IMR-90 (cell line): ENCODE results near the gene NEXMIF.

Experiments
- BHLHE40 ChIP-seq: fragments of 150-350 bp; IDR thresholded peaks from 2 replicates; pipeline ENCODE4 v1.6.1; 2016; ENCODE audit warnings: mild to moderate bottlenecking, low read depth, low read length
- CEBPB ChIP-seq: IDR thresholded peaks from 2 replicates; pipeline ENCODE4 v1.6.1; 2012; ENCODE audit warnings: low read depth, low read length, improper control_type of control experiment
- CTCF ChIP-seq: conservative IDR thresholded peaks from 2 replicates; pipeline ENCODE4 v1.5.1; 2012; ENCODE audit warnings: mild to moderate bottlenecking, low read depth, low read length, improper control_type of control experiment
- FOS ChIP-seq: fragments of 150-350 bp; IDR thresholded peaks from 2 replicates; pipeline ENCODE4 v1.6.1; 2016; ENCODE audit warnings: low read depth, low read length
- MAFK ChIP-seq: IDR thresholded peaks from 2 replicates; pipeline ENCODE4 v1.6.1; 2012; ENCODE audit warnings: low read depth, low read length, improper control_type of control experiment
- MAZ ChIP-seq: IDR thresholded peaks from 2 replicates; pipeline ENCODE4 v1.6.1; 2012; ENCODE audit warnings: low read depth, mild to moderate bottlenecking, low read length, improper control_type of control experiment, moderate library complexity, borderline replicate concordance
- MXI1 ChIP-seq: IDR thresholded peaks from 2 replicates; pipeline ENCODE4 v1.6.1; 2012; ENCODE audit warnings: low read depth, mild to moderate bottlenecking, low read length, moderate library complexity, borderline replicate concordance
- NFE2L2 ChIP-seq: fragments of 150-350 bp; IDR thresholded peaks from 2 replicates; pipeline ENCODE4 v1.6.1; 2016; ENCODE audit warnings: low read depth, mild to moderate bottlenecking, low read length
- POLR2A ChIP-seq: IDR thresholded peaks from 2 replicates; pipeline ENCODE4 v1.6.1; 2012; ENCODE audit warnings: mild to moderate bottlenecking, low read depth, low read length
- RAD21 ChIP-seq: IDR thresholded peaks from 2 replicates; pipeline ENCODE4 v1.6.1; 2012; ENCODE audit warnings: low read length, improper control_type of control experiment
- RCOR1 ChIP-seq: IDR thresholded peaks from 2 replicates; pipeline ENCODE4 v1.6.1; 2012; ENCODE audit warnings: mild to moderate bottlenecking, low read length, improper control_type of control experiment; ENCODE audit not compliant: insufficient replicate concordance
- RFX5 ChIP-seq: IDR thresholded peaks from 2 replicates; pipeline ENCODE4 v1.8.0; 2012; ENCODE audit warnings: low read depth, mild to moderate bottlenecking, low read length, moderate library complexity
- SMC3 ChIP-seq: fragments of 150-350 bp; IDR thresholded peaks from 2 replicates; pipeline ENCODE4 v1.6.1; 2016; ENCODE audit warnings: low read depth, mild to moderate bottlenecking, antibody characterized with exemption, low read length, moderate library complexity
- USF2 ChIP-seq: fragments of 150-350 bp; IDR thresholded peaks from 2 replicates; pipeline ENCODE4 v1.6.1; 2017; ENCODE audit warnings: mild to moderate bottlenecking, antibody characterized with exemption, low read length, low read depth

DNA sequence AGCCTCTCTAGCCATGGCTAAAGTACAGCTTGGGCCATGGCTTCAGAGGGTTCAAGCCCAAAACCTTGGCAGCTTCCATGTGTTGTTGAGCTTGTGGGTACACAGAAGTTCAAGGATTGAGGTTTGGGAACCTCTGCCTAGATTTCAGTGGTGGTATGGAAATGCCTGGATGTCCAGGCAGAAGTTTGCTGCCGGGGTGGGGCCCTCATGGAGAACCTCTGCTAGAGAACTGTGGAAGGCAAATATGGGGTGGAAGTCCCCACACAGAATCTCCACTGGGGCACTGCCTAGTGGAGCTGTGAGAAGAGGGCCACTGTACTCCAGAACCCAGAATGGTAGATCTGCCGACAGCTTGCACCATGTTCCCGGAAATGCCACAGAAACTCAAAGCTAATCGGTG, 59.5 kb downstream of the NEXMIF start:
- TF ChIP-seq CTCF (no peak), MAFK (no peak), FOS (no peak), RAD21 (no peak), POLR2A (no peak), MXI1 (no peak), RCOR1 (no peak), BHLHE40 (no peak), CEBPB (no peak), USF2 (no peak), NFE2L2 (no peak), RFX5 (no peak), SMC3 (no peak), MAZ (no peak)
